Neural progenitor cell (in vitro differentiated cells): ENCODE results near the gene EXOSC7. TPM values are rescaled to one million over a fixed set of nuclear protein-coding genes. Genes with fewer than 3 reads are reported as not detected.

Source experiments
- DNase-seq: peaks from one replicate; pipeline ENCODE4 v3.0.0-alpha.2; 2016; ENCODE audit warnings: low spot score
- H2AFZ ChIP-seq: fragments of 200-600 bp; sonication (generic); replicated peaks from 2 replicates; pipeline ENCODE4 v1.6.1; 2016; ENCODE audit warnings: antibody characterized with exemption
- H3F3A ChIP-seq: fragments of 200-600 bp; sonication (generic); 2 replicates; pipeline ENCODE4 v1.6.1; 2016; ENCODE audit warnings: antibody characterized with exemption, low read depth
- H3K27ac ChIP-seq: fragments of 200-600 bp; sonication (generic); 2 replicates; pipeline ENCODE4 v1.5.1; 2016; ENCODE audit warnings: mild to moderate bottlenecking
- H3K27me3 ChIP-seq: fragments of 200-600 bp; sonication (generic); 2 replicates; pipeline ENCODE4 v1.6.1; 2016; ENCODE audit warnings: mild to moderate bottlenecking, moderate library complexity
- H3K36me3 ChIP-seq: fragments of 200-600 bp; sonication (generic); 2 replicates; pipeline ENCODE4 v1.5.1; 2016
- H3K4me1 ChIP-seq: fragments of 200-600 bp; sonication (generic); 2 replicates; pipeline ENCODE4 v1.6.1; 2016; ENCODE audit warnings: mixed run types
- H3K4me2 ChIP-seq: fragments of 200-600 bp; sonication (generic); 2 replicates; pipeline ENCODE4 v1.6.1; 2016
- H3K4me3 ChIP-seq: fragments of 200-600 bp; sonication (generic); 2 replicates; pipeline ENCODE4 v1.5.1; 2016
- H3K79me2 ChIP-seq: fragments of 200-600 bp; sonication (generic); 2 replicates; pipeline ENCODE4 v1.6.1; 2016; ENCODE audit warnings: low read depth
- H3K9ac ChIP-seq: fragments of 200-600 bp; sonication (generic); 2 replicates; pipeline ENCODE4 v1.6.1; 2016
- H3K9me3 ChIP-seq: fragments of 200-600 bp; sonication (generic); 2 replicates; pipeline ENCODE4 v1.5.1; 2016; ENCODE audit warnings: low read depth
- H4K20me1 ChIP-seq: fragments of 200-600 bp; sonication (generic); 2 replicates; pipeline ENCODE4 v1.6.1; 2016; ENCODE audit warnings: low read depth
- H3K27ac Mint-ChIP-seq: 3 replicates; pipeline ENCODE4 v1.8.0; 2021; ENCODE audit warnings: mixed read lengths
- H3K27me3 Mint-ChIP-seq: 2 replicates; pipeline ENCODE4 v1.8.0; 2022; ENCODE audit warnings: low read depth, mild to moderate bottlenecking, inconsistent platforms, moderate library complexity, mixed read lengths; ENCODE audit not compliant: insufficient read depth
- H3K36me3 Mint-ChIP-seq: 3 replicates; pipeline ENCODE4 v1.8.0; 2021; ENCODE audit warnings: mixed read lengths
- H3K4me1 Mint-ChIP-seq: 3 replicates; pipeline ENCODE4 v1.8.0; 2021; ENCODE audit warnings: mixed read lengths
- H3K4me3 Mint-ChIP-seq: 3 replicates; pipeline ENCODE4 v1.8.0; 2021; ENCODE audit warnings: mild to moderate bottlenecking, moderate library complexity, mixed read lengths
- H3K9me3 Mint-ChIP-seq: 3 replicates; pipeline ENCODE4 v1.8.0; 2020; ENCODE audit warnings: mixed read lengths
- CTCF ChIP-seq: fragments of 200-600 bp; sonication (generic); IDR thresholded peaks from 2 replicates; pipeline ENCODE4 v1.5.1; 2017; ENCODE audit warnings: antibody characterized with exemption, mild to moderate bottlenecking
- EZH2 ChIP-seq: fragments of 200-600 bp; sonication (generic); IDR thresholded peaks from 2 replicates; pipeline ENCODE4 v1.6.1; 2017; ENCODE audit warnings: antibody characterized with exemption, mild to moderate bottlenecking, moderate library complexity
- EZH2phosphoT487 ChIP-seq: fragments of 200-600 bp; sonication (generic); IDR thresholded peaks from 2 replicates; pipeline ENCODE4 v1.6.1; 2017; ENCODE audit warnings: antibody characterized with exemption
- total RNA-seq: library from RNA; depleted of rRNA; stranded (reverse); fragments of >200 nt; gene quantifications from 2 replicates; pipeline ENCODE4 v1.2.3, GENCODE V29; 2015; ENCODE audit warnings: low replicate concordance

EXOSC7 gene
- total RNA-seq, 1 donor from 2014 or later, result 88.7 TPM

DNA sequence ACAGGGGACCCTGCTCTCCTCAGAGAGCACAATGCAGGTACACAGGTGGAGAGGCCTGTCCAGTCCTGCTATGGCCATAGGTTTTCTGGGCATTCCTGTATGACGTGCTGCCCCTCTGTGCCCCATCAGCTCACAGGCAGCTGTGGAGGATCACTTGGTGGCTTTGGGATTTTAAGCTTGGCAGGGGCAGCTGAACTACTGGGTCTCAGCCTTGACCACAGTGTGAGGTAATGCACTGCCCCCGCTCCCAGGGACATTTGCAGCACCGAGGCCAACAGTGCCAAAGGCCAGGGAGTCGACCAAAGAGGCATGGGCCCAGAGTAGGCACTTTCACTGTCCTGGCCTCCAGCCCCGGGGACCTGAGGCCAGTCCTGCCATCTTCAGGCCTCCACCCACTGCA lies 46.3 kb upstream of the EXOSC7 start:
- Histone ChIP-seq H3K4me1 (peaks cover 27% of the 10 kb centered on the region), H4K20me1 (no peaks in the 10 kb centered on the region), H3K27me3 (no peaks in the 10 kb centered on the region), H3K4me3 (no peak overlapping the region), H3K4me2 (no peak overlapping the region), H3K9ac (no peak overlapping the region), H3F3A (peaks cover 15% of the 10 kb centered on the region), H3K36me3 (no peaks in the 10 kb centered on the region), H3K9me3 (no peaks in the 10 kb centered on the region), H3K79me2 (no peaks in the 10 kb centered on the region), H3K27ac (no peak overlapping the region), H2AFZ (no peak overlapping the region)
- no peak overlapping the region for H3K27ac Mint-ChIP-seq
- DNase-seq, result no peak
- peaks cover 6% of the 10 kb centered on the region for H3K27me3 Mint-ChIP-seq
- no peak for TF ChIP-seq EZH2
- TF ChIP-seq EZH2phosphoT487, result no peak
- TF ChIP-seq CTCF, result no peak
- H3K36me3 Mint-ChIP-seq, result peaks cover 25% of the 10 kb centered on the region
- H3K4me1 Mint-ChIP-seq, result peaks cover 22% of the 10 kb centered on the region
- no peaks in the 10 kb centered on the region for H3K9me3 Mint-ChIP-seq
- H3K4me3 Mint-ChIP-seq, result no peak overlapping the region

DNA sequence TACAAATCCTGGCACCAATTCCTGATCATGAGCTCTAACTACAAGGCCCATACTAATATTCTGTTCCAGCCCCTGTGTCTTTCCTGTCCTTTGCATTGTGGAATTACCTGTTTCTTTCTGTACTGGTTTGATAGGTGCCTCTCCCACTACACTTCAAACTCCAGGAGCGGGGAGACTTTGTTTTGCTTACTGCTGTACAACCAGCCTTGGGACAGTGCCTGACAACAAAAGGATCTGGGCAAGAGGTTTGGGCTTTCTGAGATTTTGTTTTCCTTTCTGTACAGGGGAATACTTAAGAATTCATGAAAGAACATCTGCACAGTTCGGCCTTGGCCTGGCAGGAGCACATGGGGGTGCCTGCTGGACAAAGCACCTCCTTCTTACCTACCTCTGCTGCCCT lies 45.1 kb upstream of the EXOSC7 start:
- Histone ChIP-seq H4K20me1 (no peaks in the 10 kb centered on the region), H3K36me3 (peaks cover 4% of the 10 kb centered on the region), H3K9me3 (no peaks in the 10 kb centered on the region), H3K4me3 (no peak overlapping the region), H2AFZ (no peak overlapping the region), H3K27ac (no peak overlapping the region), H3K9ac (no peak overlapping the region), H3K27me3 (no peaks in the 10 kb centered on the region), H3K4me1 (peaks cover 27% of the 10 kb centered on the region), H3K79me2 (peaks cover under 1% of the 10 kb centered on the region), H3F3A (peaks cover 15% of the 10 kb centered on the region), H3K4me2 (peak overlapping the region; percentile 66)
- Mint-ChIP-seq H3K4me3 (no peak overlapping the region), H3K4me1 (peaks cover 22% of the 10 kb centered on the region), H3K9me3 (no peaks in the 10 kb centered on the region), H3K27me3 (peaks cover 6% of the 10 kb centered on the region), H3K36me3 (peaks cover 23% of the 10 kb centered on the region), H3K27ac (peak overlapping the region; percentile 42)
- TF ChIP-seq CTCF, result no peak
- TF ChIP-seq EZH2, result no peak
- no peak for TF ChIP-seq EZH2phosphoT487
- DNase-seq, result no peak

DNA sequence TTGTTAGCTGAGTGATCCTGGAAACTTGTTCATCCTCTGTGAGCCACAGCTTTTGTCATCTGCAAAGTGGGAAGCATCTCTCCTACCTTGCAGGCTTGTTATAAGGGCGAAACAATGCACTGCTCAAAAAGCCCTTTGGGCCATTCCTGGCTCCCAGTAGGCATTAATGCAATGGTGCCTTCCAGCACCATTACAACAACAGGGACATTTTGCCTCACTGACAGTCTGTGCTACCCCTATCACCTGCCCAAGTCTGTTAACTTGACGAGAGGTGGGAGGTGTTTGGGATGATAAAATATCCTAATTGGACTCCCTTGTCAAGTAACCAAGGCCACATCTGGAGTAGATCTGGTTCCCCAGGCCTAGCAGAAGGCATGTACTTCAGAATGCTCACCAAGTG lies 44.3 kb upstream of the EXOSC7 start:
- Mint-ChIP-seq H3K4me1 (peaks cover 22% of the 10 kb centered on the region), H3K4me3 (no peak overlapping the region)

More for the DNA sequence above, 44.3 kb upstream of the EXOSC7 start:
- H3K27ac Mint-ChIP-seq, result peak overlapping the region; percentile 94
- no peaks in the 10 kb centered on the region for H3K9me3 Mint-ChIP-seq
- peaks cover 4% of the 10 kb centered on the region for H3K27me3 Mint-ChIP-seq
- no peaks in the 10 kb centered on the region for H3K9me3 ChIP-seq
- H3K79me2 ChIP-seq, result peaks cover 4% of the 10 kb centered on the region
- H3F3A ChIP-seq, result peaks cover 15% of the 10 kb centered on the region
- H3K27ac ChIP-seq, result peak overlapping the region; percentile 91
- no peak overlapping the region for H3K4me3 ChIP-seq
- no peak overlapping the region for H2AFZ ChIP-seq
- H3K27me3 ChIP-seq, result no peaks in the 10 kb centered on the region
- no peak overlapping the region for H3K9ac ChIP-seq
- TF ChIP-seq EZH2 (no peak), CTCF (no peak), EZH2phosphoT487 (no peak)
- H3K4me1 ChIP-seq, result peaks cover 27% of the 10 kb centered on the region
- DNase-seq, result no peak
- H3K4me2 ChIP-seq, result peak overlapping the region; percentile 66
- H4K20me1 ChIP-seq, result no peaks in the 10 kb centered on the region
- H3K36me3 ChIP-seq, result peaks cover 5% of the 10 kb centered on the region
- peaks cover 28% of the 10 kb centered on the region for H3K36me3 Mint-ChIP-seq
